HepG2 (cell line): ENCODE results near the gene GADD45B. TPM values are rescaled to one million over a fixed set of nuclear protein-coding genes. Genes with fewer than 3 reads are reported as not detected.

Source experiments
- BRCA1 ChIP-seq: sonication (generic); formaldehyde crosslinking; IDR thresholded peaks from 2 replicates; pipeline ENCODE4 v1.4.0; 2020; ENCODE audit warnings: missing genetic modification reagents
- polyA plus RNA-seq, 8 experiments: library from polyadenylated mRNA; depleted of rRNA in 3 of 8; stranded (reverse) in 7 of 8; unstranded in 1 of 8; fragments of >200 nt; fragmentation: Illumina TruSeq in 4 of 8; extraction: Trizol in 4 of 8; gene quantifications; 2 replicates each; pipeline versions ENCODE4 v1.2.1 to v1.2.3, GENCODE V29; 2011 to 2016; ENCODE audit warnings: low read depth in 4 of 8, missing spikeins in 1 of 8, mixed read lengths in 1 of 8; ENCODE audit not compliant: insufficient read depth in 1 of 8
- total RNA-seq, 5 experiments: library from RNA; depleted of rRNA; stranded (reverse); fragments of >200 nt; fragmentation: Illumina TruSeq; extraction: Trizol; gene quantifications; 2 replicates each; pipeline ENCODE4 v1.2.3, GENCODE V29; 2016; ENCODE audit warnings: low read depth in 1 of 5
- TF ChIP-seq, protein P1 (sequence below): sonication (generic); formaldehyde crosslinking; IDR thresholded peaks from 2 replicates; pipeline ENCODE4 v1.4.0; 2020; ENCODE audit warnings: missing genetic modification reagents
- TF ChIP-seq, protein P2 (sequence below): sonication (generic); formaldehyde crosslinking; IDR thresholded peaks from 2 replicates; pipeline ENCODE4 v1.5.0; 2020; ENCODE audit warnings: mild to moderate bottlenecking, missing genetic modification reagents, borderline replicate concordance
- TF ChIP-seq, protein P3 (sequence below): sonication (generic); formaldehyde crosslinking; IDR thresholded peaks from 2 replicates; pipeline ENCODE4 v1.4.0; 2020; ENCODE audit warnings: missing genetic modification reagents
- TF ChIP-seq, protein P4 (sequence below), 2 experiments: fragments of 450-650 bp in 1 of 2; sonication (generic) in 1 of 2; formaldehyde crosslinking in 1 of 2; IDR thresholded peaks; 2 replicates each; pipeline versions ENCODE4 v1.6.1 to v1.8.0; 2016 to 2022; ENCODE audit warnings: antibody characterized with exemption in 1 of 2, mild to moderate bottlenecking in 1 of 2, missing genetic modification reagents in 1 of 2

Gene GADD45B
- total and polyA plus RNA-seq, 2 of the 13 experiments (the other 11 are each of a cell fraction or from before 2014, with no cell fraction given) = 4.6 to 34.1 TPM

DNA sequence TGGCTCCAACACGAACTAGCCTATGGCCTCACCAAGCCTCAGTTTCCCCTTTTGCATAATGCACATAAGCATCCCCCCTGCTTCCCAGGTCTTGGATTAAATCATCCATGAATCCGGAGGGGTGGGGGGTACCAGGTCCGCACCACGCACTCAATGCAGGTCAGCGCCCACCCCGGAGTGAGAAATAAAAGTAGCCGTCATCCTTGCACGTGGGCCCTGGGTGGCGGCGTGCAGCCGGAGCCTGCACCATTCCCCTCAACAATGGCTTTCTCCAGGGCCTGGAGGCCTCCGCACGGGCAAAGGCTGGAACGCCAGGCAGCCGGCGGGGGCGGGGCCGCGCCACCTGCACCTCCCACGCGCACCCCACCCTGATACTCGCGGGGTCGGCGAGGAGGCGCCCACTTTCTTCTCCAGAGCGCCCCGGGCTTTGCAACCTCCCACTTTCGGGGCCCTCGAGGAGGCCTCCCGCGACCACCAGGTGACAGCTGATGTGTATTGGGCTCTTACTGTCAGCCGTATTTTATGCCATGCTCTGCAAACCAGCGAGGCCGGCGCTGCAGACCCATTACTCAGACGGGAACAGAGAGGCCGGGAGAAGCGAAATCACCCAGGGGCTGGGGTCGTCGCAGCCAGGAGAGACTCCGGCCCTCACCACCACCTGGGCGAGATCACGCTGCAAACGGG, 767 bp upstream of the GADD45B start (continued):
- TF ChIP-seq, protein P1, sequence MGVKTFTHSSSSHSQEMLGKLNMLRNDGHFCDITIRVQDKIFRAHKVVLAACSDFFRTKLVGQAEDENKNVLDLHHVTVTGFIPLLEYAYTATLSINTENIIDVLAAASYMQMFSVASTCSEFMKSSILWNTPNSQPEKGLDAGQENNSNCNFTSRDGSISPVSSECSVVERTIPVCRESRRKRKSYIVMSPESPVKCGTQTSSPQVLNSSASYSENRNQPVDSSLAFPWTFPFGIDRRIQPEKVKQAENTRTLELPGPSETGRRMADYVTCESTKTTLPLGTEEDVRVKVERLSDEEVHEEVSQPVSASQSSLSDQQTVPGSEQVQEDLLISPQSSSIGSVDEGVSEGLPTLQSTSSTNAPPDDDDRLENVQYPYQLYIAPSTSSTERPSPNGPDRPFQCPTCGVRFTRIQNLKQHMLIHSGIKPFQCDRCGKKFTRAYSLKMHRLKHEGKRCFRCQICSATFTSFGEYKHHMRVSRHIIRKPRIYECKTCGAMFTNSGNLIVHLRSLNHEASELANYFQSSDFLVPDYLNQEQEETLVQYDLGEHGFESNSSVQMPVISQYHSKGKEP (CRISPR knock-in tag) = no peak
- TF ChIP-seq, protein P2, sequence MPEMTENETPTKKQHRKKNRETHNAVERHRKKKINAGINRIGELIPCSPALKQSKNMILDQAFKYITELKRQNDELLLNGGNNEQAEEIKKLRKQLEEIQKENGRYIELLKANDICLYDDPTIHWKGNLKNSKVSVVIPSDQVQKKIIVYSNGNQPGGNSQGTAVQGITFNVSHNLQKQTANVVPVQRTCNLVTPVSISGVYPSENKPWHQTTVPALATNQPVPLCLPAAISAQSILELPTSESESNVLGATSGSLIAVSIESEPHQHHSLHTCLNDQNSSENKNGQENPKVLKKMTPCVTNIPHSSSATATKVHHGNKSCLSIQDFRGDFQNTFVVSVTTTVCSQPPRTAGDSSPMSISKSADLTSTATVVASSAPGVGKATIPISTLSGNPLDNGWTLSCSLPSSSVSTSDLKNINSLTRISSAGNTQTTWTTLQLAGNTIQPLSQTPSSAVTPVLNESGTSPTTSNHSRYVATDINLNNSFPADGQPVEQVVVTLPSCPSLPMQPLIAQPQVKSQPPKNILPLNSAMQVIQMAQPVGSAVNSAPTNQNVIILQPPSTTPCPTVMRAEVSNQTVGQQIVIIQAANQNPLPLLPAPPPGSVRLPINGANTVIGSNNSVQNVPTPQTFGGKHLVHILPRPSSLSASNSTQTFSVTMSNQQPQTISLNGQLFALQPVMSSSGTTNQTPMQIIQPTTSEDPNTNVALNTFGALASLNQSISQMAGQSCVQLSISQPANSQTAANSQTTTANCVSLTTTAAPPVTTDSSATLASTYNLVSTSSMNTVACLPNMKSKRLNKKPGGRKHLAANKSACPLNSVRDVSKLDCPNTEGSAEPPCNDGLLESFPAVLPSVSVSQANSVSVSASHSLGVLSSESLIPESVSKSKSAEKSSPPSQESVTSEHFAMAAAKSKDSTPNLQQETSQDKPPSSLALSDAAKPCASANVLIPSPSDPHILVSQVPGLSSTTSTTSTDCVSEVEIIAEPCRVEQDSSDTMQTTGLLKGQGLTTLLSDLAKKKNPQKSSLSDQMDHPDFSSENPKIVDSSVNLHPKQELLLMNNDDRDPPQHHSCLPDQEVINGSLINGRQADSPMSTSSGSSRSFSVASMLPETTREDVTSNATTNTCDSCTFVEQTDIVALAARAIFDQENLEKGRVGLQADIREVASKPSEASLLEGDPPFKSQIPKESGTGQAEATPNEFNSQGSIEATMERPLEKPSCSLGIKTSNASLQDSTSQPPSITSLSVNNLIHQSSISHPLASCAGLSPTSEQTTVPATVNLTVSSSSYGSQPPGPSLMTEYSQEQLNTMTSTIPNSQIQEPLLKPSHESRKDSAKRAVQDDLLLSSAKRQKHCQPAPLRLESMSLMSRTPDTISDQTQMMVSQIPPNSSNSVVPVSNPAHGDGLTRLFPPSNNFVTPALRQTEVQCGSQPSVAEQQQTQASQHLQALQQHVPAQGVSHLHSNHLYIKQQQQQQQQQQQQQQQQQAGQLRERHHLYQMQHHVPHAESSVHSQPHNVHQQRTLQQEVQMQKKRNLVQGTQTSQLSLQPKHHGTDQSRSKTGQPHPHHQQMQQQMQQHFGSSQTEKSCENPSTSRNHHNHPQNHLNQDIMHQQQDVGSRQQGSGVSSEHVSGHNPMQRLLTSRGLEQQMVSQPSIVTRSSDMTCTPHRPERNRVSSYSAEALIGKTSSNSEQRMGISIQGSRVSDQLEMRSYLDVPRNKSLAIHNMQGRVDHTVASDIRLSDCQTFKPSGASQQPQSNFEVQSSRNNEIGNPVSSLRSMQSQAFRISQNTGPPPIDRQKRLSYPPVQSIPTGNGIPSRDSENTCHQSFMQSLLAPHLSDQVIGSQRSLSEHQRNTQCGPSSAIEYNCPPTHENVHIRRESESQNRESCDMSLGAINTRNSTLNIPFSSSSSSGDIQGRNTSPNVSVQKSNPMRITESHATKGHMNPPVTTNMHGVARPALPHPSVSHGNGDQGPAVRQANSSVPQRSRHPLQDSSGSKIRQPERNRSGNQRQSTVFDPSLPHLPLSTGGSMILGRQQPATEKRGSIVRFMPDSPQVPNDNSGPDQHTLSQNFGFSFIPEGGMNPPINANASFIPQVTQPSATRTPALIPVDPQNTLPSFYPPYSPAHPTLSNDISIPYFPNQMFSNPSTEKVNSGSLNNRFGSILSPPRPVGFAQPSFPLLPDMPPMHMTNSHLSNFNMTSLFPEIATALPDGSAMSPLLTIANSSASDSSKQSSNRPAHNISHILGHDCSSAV (CRISPR knock-in tag) = no peak
- TF ChIP-seq, protein P3, sequence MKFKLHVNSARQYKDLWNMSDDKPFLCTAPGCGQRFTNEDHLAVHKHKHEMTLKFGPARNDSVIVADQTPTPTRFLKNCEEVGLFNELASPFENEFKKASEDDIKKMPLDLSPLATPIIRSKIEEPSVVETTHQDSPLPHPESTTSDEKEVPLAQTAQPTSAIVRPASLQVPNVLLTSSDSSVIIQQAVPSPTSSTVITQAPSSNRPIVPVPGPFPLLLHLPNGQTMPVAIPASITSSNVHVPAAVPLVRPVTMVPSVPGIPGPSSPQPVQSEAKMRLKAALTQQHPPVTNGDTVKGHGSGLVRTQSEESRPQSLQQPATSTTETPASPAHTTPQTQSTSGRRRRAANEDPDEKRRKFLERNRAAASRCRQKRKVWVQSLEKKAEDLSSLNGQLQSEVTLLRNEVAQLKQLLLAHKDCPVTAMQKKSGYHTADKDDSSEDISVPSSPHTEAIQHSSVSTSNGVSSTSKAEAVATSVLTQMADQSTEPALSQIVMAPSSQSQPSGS = no peak
- no peak for TF ChIP-seq BRCA1
- TF ChIP-seq, protein P4, sequence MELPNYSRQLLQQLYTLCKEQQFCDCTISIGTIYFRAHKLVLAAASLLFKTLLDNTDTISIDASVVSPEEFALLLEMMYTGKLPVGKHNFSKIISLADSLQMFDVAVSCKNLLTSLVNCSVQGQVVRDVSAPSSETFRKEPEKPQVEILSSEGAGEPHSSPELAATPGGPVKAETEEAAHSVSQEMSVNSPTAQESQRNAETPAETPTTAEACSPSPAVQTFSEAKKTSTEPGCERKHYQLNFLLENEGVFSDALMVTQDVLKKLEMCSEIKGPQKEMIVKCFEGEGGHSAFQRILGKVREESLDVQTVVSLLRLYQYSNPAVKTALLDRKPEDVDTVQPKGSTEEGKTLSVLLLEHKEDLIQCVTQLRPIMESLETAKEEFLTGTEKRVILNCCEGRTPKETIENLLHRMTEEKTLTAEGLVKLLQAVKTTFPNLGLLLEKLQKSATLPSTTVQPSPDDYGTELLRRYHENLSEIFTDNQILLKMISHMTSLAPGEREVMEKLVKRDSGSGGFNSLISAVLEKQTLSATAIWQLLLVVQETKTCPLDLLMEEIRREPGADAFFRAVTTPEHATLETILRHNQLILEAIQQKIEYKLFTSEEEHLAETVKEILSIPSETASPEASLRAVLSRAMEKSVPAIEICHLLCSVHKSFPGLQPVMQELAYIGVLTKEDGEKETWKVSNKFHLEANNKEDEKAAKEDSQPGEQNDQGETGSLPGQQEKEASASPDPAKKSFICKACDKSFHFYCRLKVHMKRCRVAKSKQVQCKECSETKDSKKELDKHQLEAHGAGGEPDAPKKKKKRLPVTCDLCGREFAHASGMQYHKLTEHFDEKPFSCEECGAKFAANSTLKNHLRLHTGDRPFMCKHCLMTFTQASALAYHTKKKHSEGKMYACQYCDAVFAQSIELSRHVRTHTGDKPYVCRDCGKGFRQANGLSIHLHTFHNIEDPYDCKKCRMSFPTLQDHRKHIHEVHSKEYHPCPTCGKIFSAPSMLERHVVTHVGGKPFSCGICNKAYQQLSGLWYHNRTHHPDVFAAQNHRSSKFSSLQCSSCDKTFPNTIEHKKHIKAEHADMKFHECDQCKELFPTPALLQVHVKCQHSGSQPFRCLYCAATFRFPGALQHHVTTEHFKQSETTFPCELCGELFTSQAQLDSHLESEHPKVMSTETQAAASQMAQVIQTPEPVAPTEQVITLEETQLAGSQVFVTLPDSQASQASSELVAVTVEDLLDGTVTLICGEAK (IDR thresholded peaks at IDR 0.05) = no peak
- TF ChIP-seq, protein P4 (CRISPR knock-in tag; IDR thresholded peaks at IDR 0.05) = no peak
